Pancreas (tissue), 10 donors: ENCODE data around the gene FBXW12. TPM values are rescaled to one million over a fixed set of nuclear protein-coding genes. Genes with fewer than 3 reads are reported as not detected.
"Not testable (repeated sequence)": the region's sequence is repeated elsewhere in the genome, so short reads cannot be mapped to it uniquely, and the experiment has no call there.

Experiments
- ATAC-seq, 4 donors: fragments of 200-7000 bp; cut with Tn5 transposase; one replicate each; pipeline versions ENCODE4 v1.8.0 to v1.9.1; 2020; ENCODE audit warnings: mild to moderate bottlenecking in 4 of 4, moderate library complexity in 4 of 4
- DNase-seq, 6 donors: peaks; one replicate each; pipeline ENCODE4 v3.0.0-alpha.2; 2020
- FAIRE-seq: peaks from 2 replicates; lab custom pipeline; 2012; peaks lifted over from hg19 to GRCh38; lab: Jason Lieb, UNC
- H3K27ac ChIP-seq, 4 donors: fragments of 200-600 bp; sonication (generic); 1 replicate in 3 of 4; 2 replicates in 1 of 4; pipeline versions ENCODE4 v1.5.0 to v1.8.0; 2020
- H3K27me3 ChIP-seq, 4 donors: fragments of 200-600 bp; one replicate each; pipeline ENCODE4 v1.8.0; 2021
- H3K36me3 ChIP-seq, 3 donors: fragments of 200-600 bp; sonication (generic) in 1 of 3; one replicate each; pipeline versions ENCODE4 v1.5.0 to v1.8.0; 2020 to 2021
- H3K4me1 ChIP-seq, 3 donors: fragments of 200-600 bp; one replicate each; pipeline ENCODE4 v1.8.0; 2021
- H3K4me3 ChIP-seq, 4 donors: fragments of 200-600 bp; sonication (generic) in 2 of 4; one replicate each; pipeline versions ENCODE4 v1.5.0 to v1.8.0; 2020 to 2021
- H3K9me3 ChIP-seq, 4 donors: fragments of 200-600 bp; one replicate each; pipeline ENCODE4 v1.8.0; 2021
- CTCF ChIP-seq, 4 donors: fragments of 200-600 bp; sonication (generic) in 3 of 4; IDR thresholded peaks; one replicate each; pipeline versions ENCODE4 v1.5.0 to v1.8.0; 2021; ENCODE audit warnings: antibody characterized with exemption in 4 of 4
- WGBS, 2 donors: extraction: QIAGEN DNeasy Blood & Tissue Kit; methylation state at CpG; one replicate each; pipeline ENCODE4 v1.1.7; 2013; 5-methylcytosine and 5-hydroxymethylcytosine counted together
- intact Hi-C, 3 donors: fragments of 100-400 bp; cut with DNase I; formaldehyde crosslinking; loops; one replicate each; pipeline versions ENCODE4 v1.11.1 to v1.14.2; 2022
- polyA plus RNA-seq, 2 donors: library from polyadenylated mRNA; stranded (reverse); fragments of 200-250 nt; gene quantifications; one replicate each; pipeline ENCODE4 v1.2.3, GENCODE V29; 2013
- total RNA-seq, 6 donors: library from RNA; stranded (reverse); fragmentation: NEBNext Ultra II Directional in 4 of 6; extraction: Animal tissue kit (Norgen Biotek cat#: 25700) in 4 of 6; gene quantifications; one replicate each; pipeline versions ENCODE4 v1.2.1 to v1.2.4, GENCODE V29; 2021 to 2023
- donor health status: healthy with polysubstance abuse.
- donor health status: DM: no; HTN: no; CAD: no; lungs with moderate emphysema.
- donor health status: DM: no; HTN: no; CAD: no.
- donor health status: control.
- donor health status: control.
- donor health status: Bipolar disorder and iron deficiency.
- donor health status: DM: yes; HTN: yes; CAD: no.
- donor health status: DM: no; HTN: no; CAD: no.
- donor health status: DM: no; HTN: no; CAD: no.
- donor health status: DM: yes; HTN: yes; CAD: no.

The FBXW12 gene
- total and polyA plus RNA-seq, 8 donors, result 2.7 to 9.6 (median 5.8) TPM

GRCh38 chr3:48397767-48398681, 26.0 kb downstream of the FBXW12 start:
- Histone ChIP-seq H3K36me3 (peaks cover 0 to 5% (median 0%) of the 10 kb centered on the region in 3 donors), H3K27ac (no peak overlapping the region), H3K27me3 (no peaks in the 10 kb centered on the region), H3K4me3 (no peak overlapping the region), H3K4me1 (peaks cover 5 to 11% (median 11%) of the 10 kb centered on the region in 3 donors), H3K9me3 (no peaks in the 10 kb centered on the region)
- DNase-seq (peak in 5 of 6 donors; percentile 12 to 59 (median 22)), ATAC-seq (no peak), FAIRE-seq (no peak)
- 73 to 76% methylated on average over 9 of the region's 9 CpGs for WGBS, 2 donors
- TF ChIP-seq CTCF (IDR thresholded peaks at IDR 0.05), result no peak
- intact Hi-C loops, result loop anchor here in 1 of 3 donors (10.0 kb wide), 1 partner anchor 123 kb away; no protein-coding TSS in a partner anchor

DNA sequence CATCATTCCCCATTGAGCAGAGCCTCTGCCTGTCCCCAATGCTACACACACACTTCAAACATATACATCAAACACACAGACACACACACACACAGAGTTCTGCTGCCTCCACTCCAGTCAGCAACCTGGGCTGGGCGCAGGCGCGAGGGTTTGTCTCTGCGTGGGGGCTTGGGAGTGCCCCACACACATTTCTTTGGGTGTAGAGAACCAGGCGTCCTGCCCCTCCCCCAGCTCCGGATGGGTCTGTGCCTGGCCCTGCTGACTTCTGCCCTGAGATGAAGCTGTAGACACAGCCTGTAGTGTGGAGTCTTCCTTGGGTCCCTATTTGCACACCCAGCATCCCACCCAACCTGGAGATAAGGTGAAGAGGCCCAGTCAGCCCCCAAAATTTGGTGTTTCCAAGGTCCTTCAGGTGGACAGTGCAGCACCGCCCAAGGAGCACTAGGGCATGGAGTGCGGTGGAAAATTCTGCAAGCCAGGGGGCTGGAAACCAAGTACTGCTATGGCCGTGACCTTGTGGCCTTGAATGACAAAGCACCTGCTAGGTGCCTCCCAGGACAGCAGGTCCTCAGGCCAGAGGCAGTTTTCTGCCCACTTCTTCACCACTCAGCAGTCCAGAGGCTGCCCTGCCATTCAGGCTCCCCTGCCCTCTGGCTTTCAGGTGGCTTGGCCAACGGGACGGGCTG, 26.8 kb downstream of the FBXW12 start:
- Histone ChIP-seq H3K9me3 (no peaks in the 10 kb centered on the region), H3K36me3 (peaks cover 0 to 8% (median 0%) of the 10 kb centered on the region in 3 donors), H3K4me3 (no peak overlapping the region), H3K27ac (peak overlapping the region in 2 of 4 donors; percentile 37 to 47), H3K27me3 (no peaks in the 10 kb centered on the region), H3K4me1 (peaks cover 5 to 11% (median 11%) of the 10 kb centered on the region in 3 donors)
- ATAC-seq, result peak in 2 of 4 donors; percentile 2
- TF ChIP-seq CTCF (IDR thresholded peaks at IDR 0.05), result no peak
- 41 to 48% methylated on average over 11 of the region's 11 CpGs for whole genome bisulfite sequencing, 2 donors
- intact Hi-C loops, result loop anchor here in 1 of 3 donors (10.0 kb wide), 1 partner anchor 124 kb away; no protein-coding TSS in a partner anchor
- FAIRE-seq, result no peak
- peak in 5 of 6 donors; percentile 13 to 59 (median 41) for DNase-seq

- peak; percentile 79 to 93 (median 84) for DNase-seq
- intact Hi-C loops, result loop anchor here (5.0 to 10.0 kb wide), 2 partner anchors 38 to 125 kb away; no protein-coding TSS in a partner anchor
- Histone ChIP-seq H3K27ac (peak overlapping the region in 3 of 4 donors; percentile 20 to 47 (median 37)), H3K27me3 (no peaks in the 10 kb centered on the region), H3K4me1 (peaks cover 5 to 11% (median 11%) of the 10 kb centered on the region in 3 donors), H3K4me3 (no peak overlapping the region), H3K36me3 (peaks cover 0 to 15% (median 0%) of the 10 kb centered on the region in 3 donors), H3K9me3 (no peaks in the 10 kb centered on the region)
- peak; percentile 81 to 91 (median 86) for ATAC-seq
- WGBS, 2 donors, result 22 to 39% methylated on average over 4 of the region's 4 CpGs
- TF ChIP-seq CTCF (IDR thresholded peaks at IDR 0.05), result no peak
- no peak for FAIRE-seq
These were observed 27.6 kb downstream of the FBXW12 start for GRCh38 chr3:48399387-48400172.

GRCh38 chr3:48400824-48401433, 28.9 kb downstream of the FBXW12 start:
- TF ChIP-seq CTCF (IDR thresholded peaks at IDR 0.05), result peak; percentile 68 to 80 (median 72)
- peaks cover 5 to 11% (median 11%) of the 10 kb centered on the region in 3 donors for H3K4me1 ChIP-seq
- intact Hi-C loops, result loop anchor here in 2 of 3 donors (5.0 kb wide), 1 partner anchor 36 kb away; no protein-coding TSS in a partner anchor
- H3K4me3 ChIP-seq, result no peak overlapping the region
- peaks cover 0 to 19% (median 0%) of the 10 kb centered on the region in 3 donors for H3K36me3 ChIP-seq
- FAIRE-seq (no peak), ATAC-seq (peak; percentile 70 to 81 (median 77)), DNase-seq (peak in 4 of 6 donors; percentile 50 to 71 (median 59))
- WGBS, 2 donors, result 50 to 52% methylated on average over 6 of the region's 6 CpGs
- H3K9me3 ChIP-seq, result no peaks in the 10 kb centered on the region
- H3K27ac ChIP-seq, result no peak overlapping the region
- H3K27me3 ChIP-seq, result no peaks in the 10 kb centered on the region

GRCh38 chr3:48401434-48401901, 29.4 kb downstream of the FBXW12 start:
- Histone ChIP-seq H3K27ac (peak overlapping the region in 1 of 4 donors; percentile 31), H3K4me1 (peaks cover 5 to 11% (median 11%) of the 10 kb centered on the region in 3 donors), H3K36me3 (peaks cover 0 to 22% (median 0%) of the 10 kb centered on the region in 3 donors)
- peak in 2 of 6 donors; percentile 12 to 15 for DNase-seq
- not testable (repeated sequence) for H3K9me3 ChIP-seq, ATAC-seq, FAIRE-seq, H3K4me3 ChIP-seq, H3K27me3 ChIP-seq
- intact Hi-C loops, result loop anchor here in 2 of 3 donors (5.0 kb wide), 1 partner anchor 36 kb away; no protein-coding TSS in a partner anchor
- WGBS, 2 donors, result 81 to 86% methylated on average over 12 of the region's 12 CpGs
